GM19351 (cell line): Measurements from ENCODE around the gene SESN1.
A peak's percentile ranks its signal among the peaks of the same experiment; 100 is the strongest.
"Not testable (repeated sequence)": the region's sequence is repeated elsewhere in the genome, so short reads cannot be mapped to it uniquely, and the experiment has no call there.

Experiments
- ATAC-seq: cut with Tn5 transposase; IDR thresholded peaks from one replicate; pipeline ENCODE4 v1.9.1; 2021; ENCODE audit warnings: mild to moderate bottlenecking, moderate library complexity; ENCODE audit not compliant: unreplicated experiment

The SESN1 gene

DNA sequence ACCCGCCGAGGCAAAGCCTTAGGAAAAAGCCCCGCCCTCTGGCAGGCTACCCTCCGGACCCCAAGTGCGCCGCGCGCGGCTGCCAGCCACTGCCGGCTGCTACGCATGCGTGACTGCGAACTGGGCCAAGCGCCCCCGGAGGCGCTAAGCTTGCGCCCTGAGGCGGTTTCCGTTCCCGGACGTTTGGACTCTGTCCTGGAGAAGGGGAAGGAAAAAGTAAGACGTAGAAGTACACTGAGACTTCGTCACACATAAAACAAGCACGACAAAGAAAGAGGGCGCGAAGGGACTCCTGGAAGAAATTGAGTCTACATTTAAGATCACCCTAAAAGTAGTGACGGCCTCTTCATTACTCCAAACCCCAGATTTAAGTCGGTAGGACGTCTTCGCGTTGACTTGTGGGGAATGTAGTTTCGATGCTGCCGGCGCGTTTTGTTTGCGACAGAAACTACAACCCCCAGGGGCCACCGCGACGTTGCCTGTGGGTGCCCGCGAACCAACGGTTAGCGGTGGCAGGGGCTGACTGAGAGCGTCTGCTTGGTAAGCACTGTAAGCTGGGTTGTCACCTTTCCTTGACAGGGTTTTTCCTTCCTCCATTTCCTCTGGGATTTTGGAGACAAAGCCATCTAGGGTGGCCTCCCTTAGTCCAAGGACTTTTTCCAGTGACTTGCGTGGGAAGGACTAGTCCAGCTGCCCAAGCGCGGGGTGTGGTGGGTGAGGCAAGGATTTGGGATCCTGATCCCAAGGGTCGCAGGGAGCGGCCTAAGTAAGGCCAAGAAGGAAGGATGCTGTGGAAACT is 589 bp upstream of the SESN1 start, which contains the start of gene CEP57L1:
CEP57L1 (plus strand) TSS at position 472 of the 799 bp plus-strand sequence. CDS start 49,715 bp downstream, outside the sequence.
- peak; percentile 66 for ATAC-seq

DNA sequence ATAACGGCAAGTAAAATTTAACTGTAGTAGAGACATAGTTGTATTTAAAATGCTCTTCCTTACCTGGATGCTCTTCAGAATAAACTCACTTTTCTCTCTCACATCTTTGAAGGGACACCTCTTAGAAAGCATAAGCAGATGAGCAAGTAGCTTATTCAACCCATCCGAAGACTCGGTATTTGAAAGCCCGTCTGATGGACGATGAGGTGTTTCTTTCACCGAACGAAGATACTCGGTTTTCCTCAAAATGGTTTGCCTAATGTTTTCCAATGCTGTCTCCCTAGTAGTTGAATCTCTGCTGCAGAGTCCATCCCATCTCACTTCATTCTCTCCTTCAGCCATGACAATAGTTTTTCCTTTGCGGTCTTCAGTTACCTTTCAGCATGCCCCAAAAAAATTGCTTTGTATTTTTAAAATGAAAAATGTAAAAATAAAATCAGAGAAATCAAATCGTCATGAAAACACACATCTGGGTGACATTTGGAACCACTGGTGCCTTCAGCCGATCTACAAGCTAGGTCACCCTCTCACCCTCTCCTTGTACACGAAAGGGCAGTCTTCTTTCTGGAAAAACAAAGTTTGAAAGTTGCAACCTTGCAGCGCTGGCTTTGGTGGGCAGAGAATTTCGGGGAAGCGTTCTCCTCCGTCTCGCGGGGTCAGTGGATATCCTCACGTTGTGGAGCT is 772 bp downstream of the SESN1 start:
- ATAC-seq, result no peak

DNA sequence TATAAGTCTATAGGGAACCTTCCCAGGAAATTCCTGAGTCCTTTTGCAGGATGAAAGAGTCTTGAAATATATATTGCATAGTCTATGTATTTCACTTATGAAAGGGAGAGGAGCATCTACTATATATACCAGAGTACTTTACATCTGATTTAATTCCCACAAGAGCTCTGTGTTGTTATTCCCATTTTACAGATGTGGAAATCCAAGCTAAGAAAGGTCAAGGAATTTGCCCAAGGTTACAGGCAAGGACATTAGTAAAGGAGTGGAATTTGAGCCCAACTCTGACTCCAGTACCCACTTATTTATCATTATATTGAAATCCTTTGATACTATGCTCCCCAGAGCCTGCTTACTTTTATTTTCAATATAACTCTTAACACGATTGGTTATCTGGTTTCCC is 2.6 kb downstream of the SESN1 start:
- no peak for ATAC-seq

DNA sequence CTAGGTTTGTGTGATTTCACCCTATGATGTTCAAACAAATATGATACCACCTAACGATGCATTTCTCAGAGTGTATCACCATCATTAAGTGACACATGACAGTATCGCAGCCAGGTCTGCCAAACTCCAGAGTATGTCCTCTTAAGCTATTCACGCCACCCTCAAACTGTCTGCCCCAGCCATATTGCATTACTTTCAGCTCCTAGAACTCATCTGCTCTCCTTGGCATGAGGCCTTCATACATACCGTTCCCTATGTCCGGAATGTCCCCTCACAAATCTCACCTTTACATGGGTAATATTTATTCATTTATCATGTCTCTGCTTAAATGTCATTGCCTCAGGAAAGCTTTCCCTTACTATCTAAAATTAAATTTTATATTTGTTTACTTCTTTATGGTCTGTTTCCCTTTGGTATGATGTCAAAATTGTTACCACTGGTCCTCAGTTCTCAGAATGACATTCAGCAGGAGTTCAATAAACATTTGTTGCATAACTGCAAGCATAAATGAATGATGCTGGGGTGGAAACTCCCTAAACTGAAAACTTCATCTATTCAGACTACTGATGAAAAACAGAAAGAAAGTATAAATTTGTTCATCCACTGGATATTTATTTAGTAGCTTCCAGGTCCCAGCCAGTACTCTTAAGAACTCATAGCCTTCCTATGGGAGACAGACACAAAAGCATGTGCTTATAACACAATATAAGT is 3.2 kb downstream of the SESN1 start:
- no peak for ATAC-seq

- no peak for ATAC-seq
These were observed 5.7 kb downstream of the SESN1 start for GRCh38 chr6:109088995-109089394.

GRCh38 chr6:109087661-109088264 is 6.9 kb downstream of the SESN1 start:
- no peak for ATAC-seq

- not testable (repeated sequence) for ATAC-seq
These were observed 10.5 kb downstream of the SESN1 start for GRCh38 chr6:109084146-109084545.

GRCh38 chr6:109083657-109084056 is 11.0 kb downstream of the SESN1 start:
- no peak for ATAC-seq

DNA sequence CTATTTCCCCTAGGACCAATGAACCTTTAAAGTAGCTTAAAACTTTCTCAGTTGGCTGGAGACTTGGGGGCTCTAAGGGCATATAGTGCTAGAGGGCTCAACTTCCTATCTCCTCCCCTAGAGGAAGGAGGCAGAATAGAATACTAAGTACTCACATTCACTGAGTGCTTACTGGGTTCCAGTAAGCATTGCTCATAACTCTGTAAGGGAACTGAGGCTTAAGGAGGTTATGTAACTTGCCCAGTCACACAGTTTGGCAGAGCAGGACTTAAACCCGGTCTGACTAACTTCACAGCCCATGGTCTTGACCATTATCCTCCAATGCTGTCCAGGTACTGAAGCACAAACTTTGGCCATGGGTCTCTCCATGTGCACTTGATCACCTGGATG is 12.5 kb downstream of the SESN1 start:
- ATAC-seq, result no peak

GRCh38 chr6:109081516-109082187 is 13.0 kb downstream of the SESN1 start:
- no peak for ATAC-seq

- no peak for ATAC-seq
These were observed 13.6 kb downstream of the SESN1 start for GRCh38 chr6:109081026-109081425.

- ATAC-seq, result no peak
These were observed 14.7 kb downstream of the SESN1 start for GRCh38 chr6:109079981-109080380.

DNA sequence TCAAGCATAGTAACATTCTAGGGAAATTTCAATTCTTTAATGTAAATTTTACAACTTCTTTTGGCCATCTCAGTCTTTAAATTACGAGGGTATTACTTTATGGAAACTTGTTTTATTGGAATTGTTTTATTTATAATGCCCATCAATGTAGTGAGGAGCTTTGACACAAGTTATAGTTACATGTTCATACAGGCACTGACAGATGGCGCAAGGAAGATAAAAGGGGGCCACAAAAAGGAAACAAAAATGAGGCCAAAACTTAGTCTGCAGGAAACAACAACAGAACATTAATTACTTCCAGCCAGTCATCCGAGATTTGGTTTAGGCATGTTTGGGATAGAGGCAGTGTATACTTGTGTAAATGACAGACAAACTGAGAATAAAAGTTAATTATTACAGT is 18.3 kb downstream of the SESN1 start:
- ATAC-seq, result no peak

GRCh38 chr6:109075934-109076333 is 18.7 kb downstream of the SESN1 start:
- no peak for ATAC-seq

DNA sequence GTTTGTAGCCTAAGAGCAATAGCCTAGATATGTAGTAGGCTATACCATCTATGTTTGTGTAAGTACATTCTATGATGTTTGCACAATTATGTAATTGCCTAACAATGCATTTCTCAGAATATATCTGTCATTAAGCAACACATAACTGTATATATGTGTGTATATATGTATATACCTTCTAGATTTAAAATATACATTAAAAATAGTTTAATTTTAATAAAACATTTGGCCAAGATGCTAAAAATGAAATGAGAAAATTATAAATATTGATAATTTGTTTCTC is 20.6 kb downstream of the SESN1 start:
- ATAC-seq, result no peak

GRCh38 chr6:109073344-109074132 is 21.1 kb downstream of the SESN1 start:
- ATAC-seq, result no peak

- ATAC-seq, result no peak
These were observed 23.3 kb downstream of the SESN1 start for GRCh38 chr6:109071125-109071917.

DNA sequence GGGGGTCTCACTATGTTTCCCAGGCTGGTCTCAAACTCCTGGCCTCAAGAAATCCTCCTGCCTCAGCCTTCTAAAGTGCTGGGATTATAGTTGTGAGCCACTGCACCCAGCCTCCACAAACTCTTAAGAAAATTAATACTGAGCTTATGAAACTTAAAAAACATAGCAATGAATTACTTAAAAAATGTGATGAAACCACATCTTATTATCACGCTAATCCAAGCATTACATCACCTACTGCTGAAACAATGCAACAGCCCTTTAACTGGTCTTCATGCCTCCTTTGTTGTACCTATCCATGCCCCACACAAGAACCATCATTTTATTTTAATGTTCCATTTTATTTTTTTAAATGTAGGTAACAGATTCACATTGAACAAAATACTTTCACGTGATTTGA is 24.9 kb downstream of the SESN1 start:
- no peak for ATAC-seq

DNA sequence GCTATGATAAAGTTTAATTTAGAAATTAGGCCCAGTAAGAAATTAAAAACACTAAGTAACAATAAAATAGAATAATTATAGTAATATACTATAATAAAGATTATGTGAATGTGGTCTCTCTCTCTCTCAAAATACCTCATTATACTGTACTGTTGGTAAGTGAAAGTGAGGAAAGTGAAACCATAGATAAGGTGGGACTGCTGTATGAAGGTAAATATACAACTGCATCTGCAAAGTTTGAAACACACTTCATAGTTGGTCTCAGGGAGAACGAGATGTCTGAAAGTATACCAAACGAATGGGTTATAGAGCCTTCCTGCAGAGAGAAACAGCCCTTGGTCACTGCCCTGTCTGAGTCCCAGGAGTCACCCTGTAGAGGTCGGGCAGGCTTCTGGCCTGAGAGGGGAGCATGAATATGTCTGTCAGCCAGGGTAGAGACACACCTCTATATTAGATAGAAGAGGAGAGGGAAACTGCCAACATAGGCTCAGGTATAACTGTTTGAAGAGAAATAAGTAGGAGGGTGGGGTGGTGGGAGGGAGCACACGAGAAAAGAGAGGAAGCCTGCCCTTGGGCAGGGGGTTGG is 31.8 kb downstream of the SESN1 start:
- ATAC-seq, result no peak
